ENCODE measurements around the gene SLC25A19. TPM values are rescaled to one million over a fixed set of nuclear protein-coding genes. Genes with fewer than 3 reads are reported as not detected.
"Not testable (repeated sequence)": the region's sequence is repeated elsewhere in the genome, so short reads cannot be mapped to it uniquely, and the experiment has no call there.

The SLC25A19 gene
- total RNA-seq, 1 experiment from 2014 or later: 39.8 TPM

DNA sequence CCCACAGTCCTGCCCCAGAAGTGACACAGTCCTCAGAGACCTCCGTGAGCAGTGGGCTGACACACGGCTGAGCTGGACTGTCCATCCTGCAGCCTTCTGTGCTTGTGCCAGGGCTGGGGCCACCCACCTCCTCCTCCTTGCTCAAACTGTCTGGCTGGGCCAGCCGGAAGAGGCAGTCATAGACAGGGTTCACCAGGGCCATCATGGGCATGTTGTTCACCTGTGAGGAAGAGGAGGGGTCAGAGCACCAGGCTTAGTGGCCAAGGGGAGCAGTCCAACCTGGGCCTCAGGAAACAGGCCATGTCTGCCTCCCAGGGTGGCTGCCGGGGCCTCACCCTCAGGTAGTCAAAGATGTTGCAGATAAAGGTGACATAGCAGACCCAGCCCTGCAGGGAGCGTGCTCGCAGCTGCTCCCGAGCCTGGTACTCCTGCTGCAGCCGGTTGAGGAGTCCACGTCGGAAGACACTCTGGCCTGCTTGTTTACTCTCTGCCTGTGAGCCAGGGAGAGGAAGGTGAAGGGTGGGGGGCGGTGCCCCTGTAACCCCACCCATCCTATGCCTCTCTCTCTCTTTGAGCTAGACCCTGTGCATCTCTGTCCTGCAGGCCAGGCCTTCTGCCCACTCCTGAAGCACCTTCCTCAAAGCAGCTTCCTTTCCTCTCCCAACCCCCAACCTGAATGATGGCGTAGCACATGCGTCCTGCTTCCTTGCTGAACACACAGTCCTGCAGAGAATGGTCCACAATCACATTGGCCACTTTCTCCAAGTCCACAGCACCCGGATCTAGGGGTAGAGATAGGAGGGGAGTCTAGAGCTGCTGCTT is 21.6 kb downstream of the SLC25A19 start:
- DNase-seq (ENCODE audit: low spot score): peak; percentile 76

DNA sequence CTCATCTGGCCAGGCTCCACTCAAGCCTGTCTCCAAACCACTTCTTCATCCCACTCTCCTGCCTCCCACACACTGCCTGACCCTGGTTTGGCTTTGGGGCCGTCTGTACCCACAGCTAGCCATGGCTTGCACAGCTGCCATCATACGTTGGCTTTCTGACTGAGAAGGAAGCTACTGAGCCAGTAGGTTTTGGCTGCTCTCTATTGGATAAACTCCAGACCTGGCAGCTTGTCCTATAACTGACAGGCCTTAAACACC is 22.2 kb downstream of the SLC25A19 start:
- no peak for DNase-seq (ENCODE audit: low spot score)

DNA sequence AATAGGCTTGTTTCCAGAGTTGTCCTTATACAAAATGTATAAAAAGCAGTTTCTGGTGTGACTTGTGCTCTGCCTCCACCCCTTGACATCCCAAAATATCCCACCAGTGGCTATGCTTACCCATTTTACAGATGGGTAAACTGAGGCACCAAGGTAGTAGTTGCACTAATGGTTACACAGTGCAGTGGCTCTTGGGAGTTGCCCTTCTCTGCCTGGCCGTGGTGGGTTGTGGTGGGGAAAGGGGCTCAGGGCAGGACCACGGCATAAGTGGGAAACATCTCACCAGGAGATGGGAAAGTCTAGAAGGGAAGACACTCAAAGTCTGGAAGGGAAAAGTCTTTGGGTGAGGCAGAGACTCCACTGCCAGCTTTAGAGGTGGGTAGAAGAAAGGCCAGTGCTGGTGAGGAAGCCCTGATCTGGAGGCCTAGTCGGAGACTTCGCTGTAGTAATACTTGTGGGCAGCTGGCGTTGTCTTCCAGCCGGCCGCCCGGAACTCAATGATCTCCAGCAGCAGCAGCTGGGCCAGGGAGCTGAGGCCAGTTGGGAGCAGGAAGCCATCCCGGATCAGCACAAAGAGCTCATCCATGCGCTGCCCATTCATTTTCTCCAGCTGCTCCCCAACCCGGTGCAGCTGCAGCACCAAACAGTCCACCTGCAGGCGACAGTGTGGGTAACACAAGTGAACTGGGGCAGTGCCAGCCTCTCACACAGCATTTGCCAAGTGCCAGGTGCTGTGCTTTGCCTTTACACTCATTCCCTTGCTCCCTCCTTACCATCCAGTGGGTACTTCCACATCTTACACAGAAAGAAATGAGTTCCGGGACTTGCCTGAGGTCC is 22.7 kb downstream of the SLC25A19 start:
- DNase-seq (ENCODE audit: low spot score): no peak

DNA sequence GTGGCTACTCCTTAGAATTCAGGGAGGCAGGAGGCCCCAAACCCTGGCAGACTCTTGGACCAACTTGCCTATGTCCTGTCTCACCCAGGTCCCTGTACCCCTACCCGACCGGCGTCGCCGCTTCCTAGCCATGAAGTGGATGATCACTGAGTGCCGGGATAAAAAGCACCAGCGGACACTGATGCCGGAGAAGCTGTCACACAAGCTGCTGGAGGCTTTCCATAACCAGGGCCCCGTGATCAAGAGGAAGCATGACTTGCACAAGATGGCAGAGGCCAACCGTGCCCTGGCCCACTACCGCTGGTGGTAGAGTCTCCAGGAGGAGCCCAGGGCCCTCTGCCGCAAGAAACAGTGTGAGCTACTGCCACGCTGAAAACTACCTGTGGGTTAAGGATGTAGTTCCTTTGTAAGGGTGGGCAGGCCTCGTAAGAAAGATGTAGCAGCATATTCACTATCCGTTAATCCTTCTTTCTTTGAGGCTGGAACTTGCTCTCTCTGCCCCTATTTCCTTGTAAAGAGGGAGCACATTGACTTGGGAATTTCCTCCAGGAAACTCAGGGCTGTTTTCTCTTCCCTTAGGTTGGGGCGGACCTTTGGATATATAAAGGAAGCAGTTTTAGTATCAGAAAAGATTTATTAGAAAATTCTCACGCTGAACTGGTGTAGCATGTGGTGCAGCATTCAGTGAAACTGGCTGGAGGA is 23.5 kb downstream of the SLC25A19 start:
- DNase-seq (ENCODE audit: low spot score): no peak

DNA sequence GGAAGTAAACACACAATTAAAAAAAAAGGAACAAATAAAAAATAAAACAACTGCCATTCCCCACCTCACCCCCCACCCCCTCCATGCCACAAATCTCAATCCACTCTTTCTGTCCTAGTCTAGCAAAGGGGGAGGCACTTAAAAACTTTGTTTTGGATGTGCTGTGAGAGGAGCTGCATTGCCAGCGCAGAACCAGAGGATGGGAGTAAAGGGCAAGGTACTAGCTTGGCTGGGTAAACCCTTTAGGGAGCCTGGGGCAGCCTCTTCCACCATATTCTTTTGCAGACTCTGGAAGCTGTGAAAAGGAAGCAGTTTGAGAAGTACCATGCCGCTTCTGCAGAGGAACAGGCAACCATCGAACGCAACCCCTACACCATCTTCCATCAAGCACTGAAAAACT is 26.2 kb downstream of the SLC25A19 start:
- no peak for DNase-seq (ENCODE audit: low spot score)

- peak; percentile 58 for DNase-seq (ENCODE audit: low spot score)
These were observed 27.1 kb downstream of the SLC25A19 start for GRCh38 chr17:75262112-75262606.

DNA sequence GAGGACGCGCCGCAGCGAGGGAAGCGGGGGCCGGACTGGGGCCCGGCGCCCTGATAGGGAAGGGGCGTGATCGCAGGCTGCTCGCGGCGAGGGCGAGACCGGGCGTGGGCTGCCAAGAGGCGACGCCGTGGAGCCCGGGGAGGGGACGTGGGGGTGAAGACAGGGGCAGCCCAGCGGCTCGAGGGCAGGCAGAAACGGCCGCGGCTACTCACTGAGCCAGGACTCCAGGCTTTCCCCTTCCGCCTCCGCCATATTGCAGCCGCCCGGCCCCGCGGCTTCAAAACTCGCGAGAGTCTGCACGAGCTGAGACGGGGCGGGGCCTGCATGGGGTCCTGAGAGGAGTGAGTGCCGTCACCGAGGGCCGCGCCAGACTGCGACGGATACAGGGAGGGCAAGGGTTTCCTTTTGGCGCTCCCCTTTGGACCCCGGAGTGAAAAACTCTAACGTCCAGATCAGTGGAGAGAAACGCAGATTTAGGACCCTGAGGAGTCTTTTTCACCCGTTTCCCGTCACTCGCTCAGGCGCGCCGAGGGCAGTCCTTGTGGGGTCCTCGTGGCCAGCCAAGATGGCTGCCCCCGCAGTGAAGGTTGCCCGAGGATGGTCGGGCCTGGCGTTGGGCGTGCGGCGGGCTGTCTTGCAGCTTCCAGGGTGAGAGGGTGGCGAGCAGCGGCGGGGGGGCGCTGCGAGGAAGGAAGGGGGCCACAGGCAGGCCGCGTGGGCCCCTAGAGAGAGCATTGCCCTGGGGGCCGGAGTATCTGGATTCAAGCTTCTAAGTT is 27.7 kb downstream of the SLC25A19 start, which contains the start of the genes GGA3 and MRPS7:
Gene GGA3 (minus strand): TSS at position 271 of the 776 bp plus-strand sequence. CDS start 19 bp downstream, at position 252.
Gene MRPS7 (plus strand): TSS at position 544 of the 776 bp plus-strand sequence. CDS start 22 bp downstream, at position 566.
- peak; percentile 94 for DNase-seq (ENCODE audit: low spot score)

DNA sequence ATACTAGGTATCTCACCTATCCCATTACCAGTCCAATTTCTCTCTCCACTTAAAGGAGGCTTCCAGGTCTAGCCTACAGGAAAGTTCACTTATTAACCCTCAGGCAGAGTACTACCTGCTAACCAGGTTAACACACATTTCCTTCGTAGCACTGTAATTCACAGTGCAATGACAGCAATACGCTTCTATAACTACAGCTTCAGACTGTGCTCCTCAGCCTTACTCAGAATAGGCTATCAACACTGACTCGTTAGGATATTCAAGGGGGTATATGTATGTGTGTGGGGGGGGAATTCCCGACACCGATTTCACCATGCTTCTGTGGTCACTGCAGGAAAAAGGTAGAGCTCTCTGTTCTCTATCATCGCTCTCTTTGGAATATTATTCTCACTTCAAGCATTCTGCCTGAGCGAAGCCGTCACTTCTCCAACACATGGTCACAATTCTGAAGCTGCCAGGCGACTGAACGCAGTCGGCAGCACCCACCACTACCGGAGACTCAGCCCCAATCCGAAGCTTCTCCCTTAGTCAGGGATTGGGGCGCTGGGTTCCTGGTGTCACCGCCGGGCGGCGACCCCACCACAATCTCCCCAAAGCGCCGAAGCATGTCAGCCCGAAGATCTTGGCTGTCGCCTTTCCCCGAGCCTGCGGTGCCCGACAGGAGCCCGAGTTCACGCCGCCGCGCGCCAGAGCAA is 28.4 kb downstream of the SLC25A19 start:
- DNase-seq (ENCODE audit: low spot score): peak; percentile 39

DNA sequence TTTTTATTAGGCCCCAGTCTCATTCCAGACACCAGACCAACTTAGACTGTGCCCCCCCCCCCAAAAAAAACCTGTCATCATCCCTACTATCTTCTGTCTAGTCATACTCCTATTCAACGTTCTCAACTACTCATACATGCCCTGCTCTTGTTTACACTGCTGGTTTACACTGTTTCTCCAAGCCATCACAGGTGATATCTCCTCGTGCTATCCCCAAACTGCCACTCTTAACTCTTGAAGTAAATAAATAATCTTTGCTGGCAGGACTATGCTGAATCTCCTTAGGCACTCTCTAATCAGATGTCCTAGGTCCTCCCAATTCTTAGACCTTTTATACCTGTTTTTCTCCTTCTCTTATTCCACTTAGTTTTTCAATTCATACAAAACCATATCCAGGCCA is 32.0 kb downstream of the SLC25A19 start:
- DNase-seq (ENCODE audit: low spot score): not testable (repeated sequence)

- DNase-seq (ENCODE audit: low spot score): not testable (repeated sequence)
These were observed 33.1 kb downstream of the SLC25A19 start for GRCh38 chr17:75255954-75256698.

DNA sequence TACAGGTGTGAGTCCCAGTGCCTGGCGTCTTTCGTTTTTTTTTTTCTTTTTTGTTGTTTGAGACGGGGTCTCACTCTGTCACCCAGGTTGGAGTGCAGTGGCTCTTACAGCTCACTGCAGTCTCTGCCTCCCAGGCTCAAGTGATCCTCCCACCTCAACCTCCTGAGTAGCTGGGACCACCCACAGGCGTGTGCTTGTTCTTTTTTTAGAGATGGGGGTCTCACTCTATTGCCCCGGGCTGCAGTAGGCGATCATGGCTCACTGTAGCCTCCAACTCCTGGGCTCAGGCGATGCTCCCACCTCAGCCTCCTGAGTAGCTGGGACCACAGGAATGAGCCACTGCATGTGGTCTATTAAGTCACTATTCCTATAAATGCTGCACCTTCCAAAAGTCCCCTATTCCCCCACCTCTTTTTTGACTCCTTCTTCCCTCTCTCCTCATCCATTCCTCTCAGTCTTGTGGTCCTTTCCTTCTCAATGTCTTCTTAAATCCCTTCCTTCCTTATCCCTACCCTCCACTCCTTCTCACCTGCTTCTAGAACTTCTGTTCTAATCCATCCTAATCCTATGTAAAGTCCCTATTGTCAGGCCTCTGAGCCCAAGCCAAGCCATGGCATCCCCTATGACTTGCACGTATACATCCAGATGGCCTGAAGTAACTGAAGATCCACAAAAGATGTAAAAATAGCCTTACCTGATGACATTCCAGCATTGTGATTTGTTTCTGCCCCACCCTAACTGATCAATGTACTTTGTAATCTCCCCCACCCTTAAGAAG is 37.0 kb downstream of the SLC25A19 start:
- DNase-seq (ENCODE audit: low spot score): no peak

DNA sequence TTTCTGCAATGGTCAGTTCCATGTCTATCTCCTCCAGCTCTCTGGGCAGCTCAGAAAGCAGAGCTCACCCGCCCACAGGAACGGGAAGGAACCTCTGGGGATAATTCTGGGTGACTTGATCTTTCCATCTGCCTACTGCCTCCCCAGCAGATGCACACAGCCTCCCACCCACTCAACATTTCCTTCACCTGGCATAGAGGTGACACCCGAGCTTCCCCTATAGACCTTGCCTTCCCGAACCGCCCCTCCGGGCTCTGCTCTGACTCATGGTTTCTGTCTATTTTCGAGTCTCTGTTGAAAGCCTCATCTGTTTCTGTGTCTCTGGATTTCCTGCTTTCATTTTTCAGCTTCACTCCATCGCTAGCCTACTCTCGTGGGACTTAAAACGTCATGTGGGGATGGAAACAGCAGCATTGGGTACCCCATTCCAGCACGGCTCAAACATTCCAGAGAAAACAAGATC is 39.2 kb downstream of the SLC25A19 start:
- no peak for DNase-seq (ENCODE audit: low spot score)

DNA sequence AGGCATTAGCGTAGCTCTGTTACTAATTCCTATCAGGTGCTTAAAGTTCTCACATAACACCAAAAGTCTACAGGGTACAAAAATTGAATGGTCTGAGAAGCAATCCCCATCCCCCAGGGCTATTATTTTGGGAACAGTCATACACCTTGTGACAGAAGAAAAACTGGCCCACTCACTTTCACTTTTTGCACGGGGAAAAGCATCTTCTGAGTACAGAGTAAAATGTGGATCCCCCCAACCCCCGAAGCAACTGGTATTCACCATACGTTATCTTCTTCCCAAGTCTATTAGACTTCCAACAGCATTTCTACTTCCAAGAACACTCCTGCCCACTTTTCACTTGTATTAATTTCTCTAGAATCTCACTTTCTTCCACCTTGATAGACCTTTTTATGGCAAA is 39.7 kb downstream of the SLC25A19 start:
- no peak for DNase-seq (ENCODE audit: low spot score)

DNA sequence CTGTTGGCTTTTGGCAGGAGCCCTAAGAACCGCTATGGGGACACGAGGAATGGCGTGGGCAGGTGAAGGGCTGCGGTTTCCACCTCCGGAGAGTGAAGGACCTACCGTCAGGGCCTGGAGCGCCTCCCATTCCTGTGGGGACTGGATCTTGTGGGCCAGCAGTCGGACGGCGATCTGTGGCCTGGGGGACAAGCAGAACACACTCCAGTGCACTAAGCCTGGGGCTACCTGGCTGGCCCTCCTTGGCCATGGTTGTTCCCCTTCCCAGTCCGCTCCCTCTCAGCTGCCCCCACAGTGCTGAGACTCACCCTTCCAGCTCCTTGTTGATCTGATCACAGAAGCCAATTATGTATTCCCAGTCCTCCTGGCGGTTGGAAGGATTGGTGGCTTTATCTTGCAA is 42.8 kb downstream of the SLC25A19 start:
- no peak for DNase-seq (ENCODE audit: low spot score)

- no peak for DNase-seq (ENCODE audit: low spot score)
These were observed 44.2 kb downstream of the SLC25A19 start for GRCh38 chr17:75245011-75245410.

GRCh38 chr17:75244133-75244866 is 44.9 kb downstream of the SLC25A19 start:
- no peak for DNase-seq (ENCODE audit: low spot score)

GRCh38 chr17:75242461-75243042 is 46.7 kb downstream of the SLC25A19 start:
- no peak for DNase-seq (ENCODE audit: low spot score)

DNA sequence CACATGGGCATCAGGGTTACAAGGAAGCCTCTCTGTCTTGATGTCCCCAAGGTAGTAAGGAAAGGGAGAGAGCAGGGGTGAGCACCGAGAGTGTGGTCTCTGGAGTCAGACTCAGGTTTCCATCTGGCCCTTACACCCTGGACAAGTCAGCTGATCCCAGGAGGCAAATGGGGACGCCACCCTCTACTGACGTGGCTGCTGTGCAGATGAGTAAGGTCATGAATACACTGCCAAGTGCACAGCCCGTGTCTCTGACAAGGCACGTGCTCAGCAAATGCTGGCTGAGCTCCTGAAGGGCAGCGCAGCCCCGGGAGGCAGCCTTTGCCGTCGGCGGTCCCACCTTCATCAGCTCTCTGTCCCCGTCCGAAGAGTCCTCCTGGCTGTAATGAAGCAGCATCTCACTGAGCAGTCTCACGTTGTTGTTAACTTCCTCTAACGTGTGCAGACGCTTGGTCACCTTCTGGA is 47.2 kb downstream of the SLC25A19 start:
- no peak for DNase-seq (ENCODE audit: low spot score)
